ENCODE measurements around the gene NAALAD2. TPM values are rescaled to one million over a fixed set of nuclear protein-coding genes. Genes with fewer than 3 reads are reported as not detected.

NAALAD2 gene
- total and polyA plus RNA-seq, 2 of the 8 experiments (the other 6 are each of a cell fraction or from before 2014, with no cell fraction given), result 2.6 to 3.9 TPM

- TF ChIP-seq ASH2L (IDR thresholded peaks at IDR 0.05; ENCODE audit: low read length) (peak; percentile 95), CEBPB (IDR thresholded peaks at IDR 0.05; ENCODE audit: low read depth, low read length) (no peak), BRCA1 (IDR thresholded peaks at IDR 0.05; ENCODE audit: low read depth, low read length) (no peak), BACH1 (IDR thresholded peaks at IDR 0.05; ENCODE audit: low read length) (no peak), YY1 (IDR thresholded peaks at IDR 0.05; ENCODE audit: low read depth, low read length) (no peak), HDAC6 (IDR thresholded peaks at IDR 0.05; ENCODE audit: low read depth, low read length) (no peak), CHD1 (IDR thresholded peaks at IDR 0.05; ENCODE audit: low read depth, low read length) (no peak), ATF3 (IDR thresholded peaks at IDR 0.05; ENCODE audit: insufficient read depth, low read depth, low read length) (no peak), CBX5 (IDR thresholded peaks at IDR 0.05; ENCODE audit: low read depth, low read length) (no peak), EP300 (IDR thresholded peaks at IDR 0.05; ENCODE audit: borderline replicate concordance in 1 of 2, low read depth in 2 of 2, low read length in 2 of 2) (no peak), EZH2 (IDR thresholded peaks at IDR 0.05; ENCODE audit: low read depth, low read length, severe bottlenecking) (no peak), CREB1 (IDR thresholded peaks at IDR 0.05) (0 out of 2 replicates have a peak, but pooled peaks have one; percentile 39), SRF (IDR thresholded peaks at IDR 0.05; ENCODE audit: low read depth, low read length) (no peak), KDM5A (IDR thresholded peaks at IDR 0.05; ENCODE audit: low read length) (no peak), GABPA (IDR thresholded peaks at IDR 0.05; ENCODE audit: borderline replicate concordance, insufficient read depth, low read length) (no peak), SIX5 (IDR thresholded peaks at IDR 0.05; ENCODE audit: low read depth, low read length) (no peak), POLR2AphosphoS5 (IDR thresholded peaks at IDR 0.05; ENCODE audit: low read depth, low read length) (peak; percentile 89), CTCF (IDR thresholded peaks at IDR 0.05; ENCODE audit: control extremely low read depth in 1 of 3, insufficient read depth in 1 of 3, low read depth in 1 of 3, low read length in 3 of 3) (no peak), BCL11A (IDR thresholded peaks at IDR 0.05; ENCODE audit: low read depth in 2 of 2, low read length in 2 of 2) (no peak), CHD2 (IDR thresholded peaks at IDR 0.05; ENCODE audit: low read length) (no peak), ATF2 (IDR thresholded peaks at IDR 0.05; ENCODE audit: low read length) (no peak)
These were observed 88.2 kb downstream of the NAALAD2 start, which contains the start of gene CHORDC1 (continued) for GRCh38 chr11:90222459-90223247.
